ENCODE measurements around the gene ATP5PD.

ATP5PD gene

GRCh38 chr17:75068750-75069149, 22.0 kb upstream of the ATP5PD start:
- DNase-seq (ENCODE audit: insufficient read length, low spot score): no peak
- no peak for FAIRE-seq
- no peak for TF ChIP-seq POLR2A (IDR thresholded peaks at IDR 0.05; ENCODE audit: low read depth, low read length)
- TF ChIP-seq TAF1 (IDR thresholded peaks at IDR 0.05; ENCODE audit: low read depth, low read length): no peak
- no peak for TF ChIP-seq PAX5 (IDR thresholded peaks at IDR 0.05; ENCODE audit: insufficient read depth, low read length, severe bottlenecking)
- TF ChIP-seq SPI1 (IDR thresholded peaks at IDR 0.05; ENCODE audit: low read depth, low read length): no peak
- no peak for TF ChIP-seq POU2F2 (IDR thresholded peaks at IDR 0.05; ENCODE audit: low read depth, low read length)
- no peak for TF ChIP-seq POLR2AphosphoS5 (IDR thresholded peaks at IDR 0.05; ENCODE audit: low read depth, low read length)

- DNase-seq (ENCODE audit: insufficient read length, low spot score) (no peak), FAIRE-seq (no peak)
- no peak for TF ChIP-seq POLR2A (IDR thresholded peaks at IDR 0.05; ENCODE audit: low read depth, low read length)
- TF ChIP-seq POLR2AphosphoS5 (IDR thresholded peaks at IDR 0.05; ENCODE audit: low read depth, low read length): no peak
These were observed 21.1 kb upstream of the ATP5PD start for GRCh38 chr17:75067856-75068255.

- no peak for TF ChIP-seq POU2F2 (IDR thresholded peaks at IDR 0.05; ENCODE audit: low read depth, low read length)
- no peak for TF ChIP-seq PAX5 (IDR thresholded peaks at IDR 0.05; ENCODE audit: insufficient read depth, low read length, severe bottlenecking)
- no peak for TF ChIP-seq POLR2AphosphoS5 (IDR thresholded peaks at IDR 0.05; ENCODE audit: low read depth, low read length)
- no peak for TF ChIP-seq POLR2A (IDR thresholded peaks at IDR 0.05; ENCODE audit: low read depth, low read length)
- TF ChIP-seq TAF1 (IDR thresholded peaks at IDR 0.05; ENCODE audit: low read depth, low read length): no peak
- TF ChIP-seq SPI1 (IDR thresholded peaks at IDR 0.05; ENCODE audit: low read depth, low read length): no peak; the same call in 1 of the 2 replicates
- no peak for FAIRE-seq
- no peak for DNase-seq (ENCODE audit: insufficient read length, low spot score)
These were observed 18.9 kb upstream of the ATP5PD start for GRCh38 chr17:75065562-75066151.

- TF ChIP-seq TAF1 (IDR thresholded peaks at IDR 0.05; ENCODE audit: low read depth, low read length): no peak
- no peak for TF ChIP-seq POLR2A (IDR thresholded peaks at IDR 0.05; ENCODE audit: low read depth, low read length)
- TF ChIP-seq SPI1 (IDR thresholded peaks at IDR 0.05; ENCODE audit: low read depth, low read length): no peak
- no peak for TF ChIP-seq POLR2AphosphoS5 (IDR thresholded peaks at IDR 0.05; ENCODE audit: low read depth, low read length)
- no peak for TF ChIP-seq PAX5 (IDR thresholded peaks at IDR 0.05; ENCODE audit: insufficient read depth, low read length, severe bottlenecking)
- no peak for TF ChIP-seq POU2F2 (IDR thresholded peaks at IDR 0.05; ENCODE audit: low read depth, low read length)
- FAIRE-seq: no peak
- DNase-seq (ENCODE audit: insufficient read length, low spot score): no peak
These were observed 18.2 kb upstream of the ATP5PD start for GRCh38 chr17:75064867-75065561.

- TF ChIP-seq PAX5 (IDR thresholded peaks at IDR 0.05; ENCODE audit: insufficient read depth, low read length, severe bottlenecking): no peak
- TF ChIP-seq POU2F2 (IDR thresholded peaks at IDR 0.05; ENCODE audit: low read depth, low read length): no peak
- TF ChIP-seq POLR2AphosphoS5 (IDR thresholded peaks at IDR 0.05; ENCODE audit: low read depth, low read length): no peak
- TF ChIP-seq TAF1 (IDR thresholded peaks at IDR 0.05; ENCODE audit: low read depth, low read length): no peak
- TF ChIP-seq POLR2A (IDR thresholded peaks at IDR 0.05; ENCODE audit: low read depth, low read length): no peak
- no peak for TF ChIP-seq SPI1 (IDR thresholded peaks at IDR 0.05; ENCODE audit: low read depth, low read length)
- FAIRE-seq (no peak), DNase-seq (ENCODE audit: insufficient read length, low spot score) (no peak)
These were observed 17.7 kb upstream of the ATP5PD start for GRCh38 chr17:75064460-75064859.

- DNase-seq (ENCODE audit: insufficient read length, low spot score): no peak
- no peak for FAIRE-seq
- no peak for TF ChIP-seq SPI1 (IDR thresholded peaks at IDR 0.05; ENCODE audit: low read depth, low read length)
- TF ChIP-seq POLR2AphosphoS5 (IDR thresholded peaks at IDR 0.05; ENCODE audit: low read depth, low read length): no peak
- TF ChIP-seq TAF1 (IDR thresholded peaks at IDR 0.05; ENCODE audit: low read depth, low read length): no peak
- no peak for TF ChIP-seq POLR2A (IDR thresholded peaks at IDR 0.05; ENCODE audit: low read depth, low read length)
- no peak for TF ChIP-seq POU2F2 (IDR thresholded peaks at IDR 0.05; ENCODE audit: low read depth, low read length)
- TF ChIP-seq PAX5 (IDR thresholded peaks at IDR 0.05; ENCODE audit: insufficient read depth, low read length, severe bottlenecking): no peak
These were observed 17.3 kb upstream of the ATP5PD start for GRCh38 chr17:75064040-75064439.

GRCh38 chr17:75063626-75064025, 16.9 kb upstream of the ATP5PD start:
- DNase-seq (ENCODE audit: insufficient read length, low spot score): no peak
- FAIRE-seq: no peak
- no peak for TF ChIP-seq PAX5 (IDR thresholded peaks at IDR 0.05; ENCODE audit: insufficient read depth, low read length, severe bottlenecking)
- no peak for TF ChIP-seq SPI1 (IDR thresholded peaks at IDR 0.05; ENCODE audit: low read depth, low read length)
- TF ChIP-seq POU2F2 (IDR thresholded peaks at IDR 0.05; ENCODE audit: low read depth, low read length): no peak
- TF ChIP-seq TAF1 (IDR thresholded peaks at IDR 0.05; ENCODE audit: low read depth, low read length): no peak
- no peak for TF ChIP-seq POLR2AphosphoS5 (IDR thresholded peaks at IDR 0.05; ENCODE audit: low read depth, low read length)
- TF ChIP-seq POLR2A (IDR thresholded peaks at IDR 0.05; ENCODE audit: low read depth, low read length): no peak

DNA sequence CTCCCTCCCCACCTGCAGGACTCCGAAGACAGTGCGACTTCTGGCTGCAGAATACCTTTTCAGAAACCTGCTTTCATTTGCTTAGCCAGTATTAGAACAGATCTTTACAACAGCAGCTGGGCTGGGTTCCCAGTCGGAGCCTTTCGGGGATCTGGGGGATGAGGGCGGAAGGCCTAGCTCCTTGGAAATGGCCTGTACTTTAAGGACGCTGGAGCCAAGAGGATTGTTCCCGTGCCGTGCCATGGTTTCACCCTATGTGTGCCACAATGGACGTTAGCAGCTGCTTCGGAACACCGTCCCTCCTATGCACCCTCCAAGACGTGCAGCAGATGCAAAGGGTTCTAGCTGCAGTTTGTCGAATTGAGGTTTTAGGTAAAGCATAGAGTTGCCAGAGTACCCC, 16.4 kb upstream of the ATP5PD start:
- TF ChIP-seq POLR2AphosphoS5 (IDR thresholded peaks at IDR 0.05; ENCODE audit: low read depth, low read length) (no peak), POU2F2 (IDR thresholded peaks at IDR 0.05; ENCODE audit: low read depth, low read length) (no peak), SPI1 (IDR thresholded peaks at IDR 0.05; ENCODE audit: low read depth, low read length) (no peak), POLR2A (IDR thresholded peaks at IDR 0.05; ENCODE audit: low read depth, low read length) (no peak), PAX5 (IDR thresholded peaks at IDR 0.05; ENCODE audit: insufficient read depth, low read length, severe bottlenecking) (no peak), TAF1 (IDR thresholded peaks at IDR 0.05; ENCODE audit: low read depth, low read length) (no peak)
- FAIRE-seq (no peak), DNase-seq (ENCODE audit: insufficient read length, low spot score) (no peak)

- no peak for TF ChIP-seq SPI1 (IDR thresholded peaks at IDR 0.05; ENCODE audit: low read depth, low read length)
- TF ChIP-seq POLR2AphosphoS5 (IDR thresholded peaks at IDR 0.05; ENCODE audit: low read depth, low read length): no peak
- no peak for TF ChIP-seq TAF1 (IDR thresholded peaks at IDR 0.05; ENCODE audit: low read depth, low read length)
- TF ChIP-seq PAX5 (IDR thresholded peaks at IDR 0.05; ENCODE audit: insufficient read depth, low read length, severe bottlenecking): no peak
- no peak for TF ChIP-seq POLR2A (IDR thresholded peaks at IDR 0.05; ENCODE audit: low read depth, low read length)
- TF ChIP-seq POU2F2 (IDR thresholded peaks at IDR 0.05; ENCODE audit: low read depth, low read length): no peak
- DNase-seq (ENCODE audit: insufficient read length, low spot score) (no peak), FAIRE-seq (no peak)
These were observed 14.8 kb upstream of the ATP5PD start for GRCh38 chr17:75061618-75062017.
